ENCODE data around the gene MPP3. TPM values are rescaled to one million over a fixed set of nuclear protein-coding genes. Genes with fewer than 3 reads are reported as not detected.

Gene MPP3
- total and polyA plus RNA-seq, 2 donors = 0.61 to 1.5 TPM

- under 1% methylated on average over 100 of the region's 100 CpGs for WGBS
- Histone ChIP-seq H3K27ac (ENCODE audit: low read depth in 1 of 2, low read length in 1 of 2) (peak within 1 kb of the TSS; percentile 66 to 80), H3K27me3 (ENCODE audit: control insufficient read depth in 2 of 2, insufficient read depth in 1 of 2, low read length in 1 of 2) (peaks cover 20 to 44% of the 10 kb centered on the region in 2 donors), H3K36me3 (ENCODE audit: control insufficient read depth in 2 of 2, insufficient read depth in 2 of 2, low read length in 1 of 2) (no peaks in the 10 kb centered on the region), H3K9me3 (ENCODE audit: control insufficient read depth in 2 of 2, insufficient read depth in 1 of 2, low read length in 1 of 2) (no peaks in the 10 kb centered on the region), H3K4me3 (ENCODE audit: low read length in 2 of 2) (peak within 1 kb of the TSS; percentile 60 to 87), H3K4me1 (ENCODE audit: control insufficient read depth in 2 of 2, insufficient read depth in 2 of 2, low read length in 2 of 2) (peaks cover 0 to 12% of the 10 kb centered on the region in 2 donors)
- peak in 8 of 9 donors; percentile 29 to 78 (median 50) for DNase-seq (ENCODE audit: low read depth in 6 of 9, low spot score in 9 of 9)
Measured at GRCh38 chr17:43778337-43779144, 54.4 kb downstream of the MPP3 start, which contains the start of gene DUSP3. Gene DUSP3 (minus strand): TSS chr17:43778977. CDS start chr17:43778924, 53 bp downstream.

GRCh38 chr17:43774304-43775250, 58.4 kb downstream of the MPP3 start:
- DNase-seq (ENCODE audit: low read depth in 6 of 9, low spot score in 9 of 9) = no peak
- 96% methylated on average over 16 of the region's 16 CpGs for WGBS
- H3K27me3 ChIP-seq (ENCODE audit: control insufficient read depth in 2 of 2, insufficient read depth in 1 of 2, low read length in 1 of 2) = peaks cover 2 to 16% of the 10 kb centered on the region in 2 donors
- H3K4me3 ChIP-seq (ENCODE audit: low read length in 2 of 2) = no peak overlapping the region
- no peak overlapping the region for H3K27ac ChIP-seq (ENCODE audit: low read depth in 1 of 2, low read length in 1 of 2)
- peaks cover 0 to 4% of the 10 kb centered on the region in 2 donors for H3K36me3 ChIP-seq (ENCODE audit: control insufficient read depth in 2 of 2, insufficient read depth in 2 of 2, low read length in 1 of 2)
- peaks cover 0 to 14% of the 10 kb centered on the region in 2 donors for H3K4me1 ChIP-seq (ENCODE audit: control insufficient read depth in 2 of 2, insufficient read depth in 2 of 2, low read length in 2 of 2)
- H3K9me3 ChIP-seq (ENCODE audit: control insufficient read depth in 2 of 2, insufficient read depth in 1 of 2, low read length in 1 of 2) = no peaks in the 10 kb centered on the region

DNA sequence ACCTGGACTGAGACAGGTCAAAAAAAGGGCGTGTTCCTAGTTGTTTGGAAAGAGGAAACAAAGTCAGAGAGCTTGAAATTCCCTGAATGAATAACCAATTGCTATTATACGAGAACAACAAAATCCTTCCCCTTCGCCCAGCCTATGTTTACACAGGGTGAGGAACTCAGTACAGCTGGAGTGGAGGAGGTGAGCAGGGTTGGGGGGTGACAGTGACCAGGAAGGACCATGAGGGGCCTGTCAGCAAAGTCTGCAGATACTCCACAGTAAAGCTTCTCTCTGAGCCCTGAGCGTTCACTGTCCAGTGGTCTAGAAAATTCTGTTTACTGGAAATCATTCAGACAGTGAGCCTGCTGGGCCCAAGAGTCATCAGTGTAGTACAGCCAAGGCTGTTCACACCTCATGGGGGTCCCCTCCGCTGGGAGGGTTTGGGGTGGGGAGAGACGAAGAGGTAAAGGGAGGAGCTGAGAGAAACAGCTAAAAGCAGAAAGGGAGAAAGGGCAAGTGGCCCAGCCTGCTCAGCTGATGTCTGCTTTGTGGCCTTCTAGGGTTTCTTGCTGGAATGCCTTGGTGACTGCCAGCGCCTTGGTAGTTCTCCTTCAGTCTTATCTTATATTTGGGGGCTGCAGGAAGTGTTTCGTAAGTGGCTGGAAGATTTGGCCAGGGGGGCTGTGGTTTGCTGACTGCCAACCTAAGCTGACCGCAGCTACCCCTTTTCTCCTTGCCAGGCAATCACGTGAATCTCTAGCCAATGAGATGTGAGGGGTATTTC, 59.9 kb downstream of the MPP3 start:
- H3K27ac ChIP-seq (ENCODE audit: low read depth in 1 of 2, low read length in 1 of 2) = peak overlapping the region in 1 of 2 donors; percentile 25
- peak in 1 of 9 donors; percentile 16 for DNase-seq (ENCODE audit: low read depth in 6 of 9, low spot score in 9 of 9)
- WGBS = 43% methylated on average over 10 of the region's 10 CpGs
- H3K4me1 ChIP-seq (ENCODE audit: control insufficient read depth in 2 of 2, insufficient read depth in 2 of 2, low read length in 2 of 2) = peaks cover 0 to 6% of the 10 kb centered on the region in 2 donors
- H3K4me3 ChIP-seq (ENCODE audit: low read length in 2 of 2) = no peak overlapping the region
- H3K9me3 ChIP-seq (ENCODE audit: control insufficient read depth in 2 of 2, insufficient read depth in 1 of 2, low read length in 1 of 2) = no peaks in the 10 kb centered on the region
- peaks cover 2 to 4% of the 10 kb centered on the region in 2 donors for H3K36me3 ChIP-seq (ENCODE audit: control insufficient read depth in 2 of 2, insufficient read depth in 2 of 2, low read length in 1 of 2)
- peaks cover 0 to 2% of the 10 kb centered on the region in 2 donors for H3K27me3 ChIP-seq (ENCODE audit: control insufficient read depth in 2 of 2, insufficient read depth in 1 of 2, low read length in 1 of 2)

DNA sequence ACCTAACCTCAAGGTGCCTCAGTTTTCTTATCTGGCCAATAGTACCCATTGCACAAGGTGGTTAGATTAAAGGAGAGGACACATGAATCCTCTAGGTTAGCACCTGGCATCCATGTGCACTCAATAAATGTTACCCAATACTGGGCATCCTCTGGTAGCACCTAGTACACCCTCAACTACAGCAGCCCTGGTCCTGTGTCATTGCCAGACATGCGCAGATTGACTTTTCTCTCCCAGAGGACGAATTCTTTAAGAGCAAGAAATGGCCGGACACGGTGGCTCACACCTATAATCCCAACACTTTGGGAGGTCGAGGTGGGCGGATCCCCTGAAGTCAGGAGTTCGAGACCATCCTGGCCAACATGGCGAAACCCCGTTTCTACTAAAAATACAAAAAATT, 61.5 kb downstream of the MPP3 start:
- no peak overlapping the region for H3K4me3 ChIP-seq (ENCODE audit: low read length in 2 of 2)
- H3K27me3 ChIP-seq (ENCODE audit: control insufficient read depth in 2 of 2, insufficient read depth in 1 of 2, low read length in 1 of 2) = no peaks in the 10 kb centered on the region
- peaks cover 2 to 4% of the 10 kb centered on the region in 2 donors for H3K36me3 ChIP-seq (ENCODE audit: control insufficient read depth in 2 of 2, insufficient read depth in 2 of 2, low read length in 1 of 2)
- no peak overlapping the region for H3K27ac ChIP-seq (ENCODE audit: low read depth in 1 of 2, low read length in 1 of 2)
- DNase-seq (ENCODE audit: low read depth in 6 of 9, low spot score in 9 of 9) = no peak
- WGBS = 97% methylated on average over 9 of the region's 9 CpGs
- H3K9me3 ChIP-seq (ENCODE audit: control insufficient read depth in 2 of 2, insufficient read depth in 1 of 2, low read length in 1 of 2) = no peaks in the 10 kb centered on the region
- peaks cover 0 to 5% of the 10 kb centered on the region in 2 donors for H3K4me1 ChIP-seq (ENCODE audit: control insufficient read depth in 2 of 2, insufficient read depth in 2 of 2, low read length in 2 of 2)

DNA sequence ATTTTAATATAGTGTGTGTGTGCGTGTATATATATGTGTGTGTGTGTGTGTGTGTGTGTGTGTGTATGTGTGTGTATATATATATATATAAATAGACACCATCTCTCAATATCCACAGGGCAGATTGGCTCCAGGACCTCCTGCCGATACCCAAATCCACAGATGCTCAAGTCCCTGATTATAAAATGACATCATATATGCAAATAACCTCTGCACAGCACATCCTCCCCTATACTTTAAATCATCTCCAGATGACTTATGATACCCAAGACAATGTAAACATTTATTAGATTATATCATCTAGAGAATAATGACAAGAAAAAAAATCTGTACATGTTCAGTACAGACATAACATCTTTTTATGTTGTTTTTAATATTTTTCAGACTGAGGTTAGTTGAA, 62.0 kb downstream of the MPP3 start:
- Histone ChIP-seq H3K27me3 (ENCODE audit: control insufficient read depth in 2 of 2, insufficient read depth in 1 of 2, low read length in 1 of 2) (no peaks in the 10 kb centered on the region), H3K36me3 (ENCODE audit: control insufficient read depth in 2 of 2, insufficient read depth in 2 of 2, low read length in 1 of 2) (peaks cover 2 to 4% of the 10 kb centered on the region in 2 donors), H3K27ac (ENCODE audit: low read depth in 1 of 2, low read length in 1 of 2) (no peak overlapping the region), H3K4me1 (ENCODE audit: control insufficient read depth in 2 of 2, insufficient read depth in 2 of 2, low read length in 2 of 2) (peaks cover 0 to 5% of the 10 kb centered on the region in 2 donors), H3K4me3 (ENCODE audit: low read length in 2 of 2) (no peak overlapping the region), H3K9me3 (ENCODE audit: control insufficient read depth in 2 of 2, insufficient read depth in 1 of 2, low read length in 1 of 2) (no peaks in the 10 kb centered on the region)
- 95% methylated on average over 2 of the region's 2 CpGs for WGBS
- no peak for DNase-seq (ENCODE audit: low read depth in 6 of 9, low spot score in 9 of 9)

- 99% methylated on average over 11 of the region's 11 CpGs for WGBS
Measured at GRCh38 chr17:43769859-43770258, 63.1 kb downstream of the MPP3 start.

GRCh38 chr17:43769426-43769825, 63.5 kb downstream of the MPP3 start:
- 98% methylated on average over 16 of the region's 16 CpGs for WGBS
- Histone ChIP-seq H3K27me3 (ENCODE audit: control insufficient read depth in 2 of 2, insufficient read depth in 1 of 2, low read length in 1 of 2) (no peaks in the 10 kb centered on the region), H3K36me3 (ENCODE audit: control insufficient read depth in 2 of 2, insufficient read depth in 2 of 2, low read length in 1 of 2) (peaks cover 2 to 4% of the 10 kb centered on the region in 2 donors), H3K4me3 (ENCODE audit: low read length in 2 of 2) (no peak overlapping the region), H3K27ac (ENCODE audit: low read depth in 1 of 2, low read length in 1 of 2) (no peak overlapping the region), H3K4me1 (ENCODE audit: control insufficient read depth in 2 of 2, insufficient read depth in 2 of 2, low read length in 2 of 2) (peaks cover 0 to 5% of the 10 kb centered on the region in 2 donors), H3K9me3 (ENCODE audit: control insufficient read depth in 2 of 2, insufficient read depth in 1 of 2, low read length in 1 of 2) (no peaks in the 10 kb centered on the region)
- DNase-seq (ENCODE audit: low read depth in 6 of 9, low spot score in 9 of 9) = no peak

More at GRCh38 chr17:43769859-43770258, 63.1 kb downstream of the MPP3 start:
- H3K4me3 ChIP-seq (ENCODE audit: low read length in 2 of 2) = no peak overlapping the region
- H3K27me3 ChIP-seq (ENCODE audit: control insufficient read depth in 2 of 2, insufficient read depth in 1 of 2, low read length in 1 of 2) = no peaks in the 10 kb centered on the region
- no peak for DNase-seq (ENCODE audit: low read depth in 6 of 9, low spot score in 9 of 9)
- peaks cover 0 to 5% of the 10 kb centered on the region in 2 donors for H3K4me1 ChIP-seq (ENCODE audit: control insufficient read depth in 2 of 2, insufficient read depth in 2 of 2, low read length in 2 of 2)
- no peak overlapping the region for H3K27ac ChIP-seq (ENCODE audit: low read depth in 1 of 2, low read length in 1 of 2)
- peaks cover 2 to 4% of the 10 kb centered on the region in 2 donors for H3K36me3 ChIP-seq (ENCODE audit: control insufficient read depth in 2 of 2, insufficient read depth in 2 of 2, low read length in 1 of 2)
- no peaks in the 10 kb centered on the region for H3K9me3 ChIP-seq (ENCODE audit: control insufficient read depth in 2 of 2, insufficient read depth in 1 of 2, low read length in 1 of 2)

GRCh38 chr17:43768943-43769342, 64.0 kb downstream of the MPP3 start:
- Histone ChIP-seq H3K36me3 (ENCODE audit: control insufficient read depth in 2 of 2, insufficient read depth in 2 of 2, low read length in 1 of 2) (peaks cover 2 to 4% of the 10 kb centered on the region in 2 donors), H3K27ac (ENCODE audit: low read depth in 1 of 2, low read length in 1 of 2) (no peak overlapping the region)

More at GRCh38 chr17:43768943-43769342, 64.0 kb downstream of the MPP3 start:
- WGBS = 95% methylated on average over 7 of the region's 7 CpGs
- Histone ChIP-seq H3K9me3 (ENCODE audit: control insufficient read depth in 2 of 2, insufficient read depth in 1 of 2, low read length in 1 of 2) (no peaks in the 10 kb centered on the region), H3K4me1 (ENCODE audit: control insufficient read depth in 2 of 2, insufficient read depth in 2 of 2, low read length in 2 of 2) (peaks cover 0 to 5% of the 10 kb centered on the region in 2 donors), H3K27me3 (ENCODE audit: control insufficient read depth in 2 of 2, insufficient read depth in 1 of 2, low read length in 1 of 2) (no peaks in the 10 kb centered on the region), H3K4me3 (ENCODE audit: low read length in 2 of 2) (no peak overlapping the region)
- DNase-seq (ENCODE audit: low read depth in 6 of 9, low spot score in 9 of 9) = no peak
